GM23338 (cell line): Measurements from ENCODE around the gene TRIP10. TPM values are rescaled to one million over a fixed set of nuclear protein-coding genes. Genes with fewer than 3 reads are reported as not detected.

Source experiments
- ATAC-seq: fragments of 200-7000 bp; cut with Tn5 transposase; 3 replicates; pipeline ENCODE4 v1.9.1; 2020
- DNase-seq: peaks from one replicate; pipeline ENCODE4 v3.0.0-alpha.2; 2015; ENCODE audit warnings: low spot score
- H2AFZ ChIP-seq: fragments of 200-600 bp; sonication (generic); 2 replicates; pipeline ENCODE4 v1.8.0; 2016; ENCODE audit warnings: antibody characterized with exemption, mild to moderate bottlenecking, moderate library complexity
- H3F3A ChIP-seq: fragments of 200-600 bp; sonication (generic); replicated peaks from 2 replicates; pipeline ENCODE4 v1.8.0; 2017; ENCODE audit warnings: antibody characterized with exemption, mixed run types, low read depth
- H3K27ac ChIP-seq: fragments of 200-600 bp; sonication (generic); 2 replicates; pipeline ENCODE4 v1.6.1; 2016; ENCODE audit warnings: low read depth
- H3K27me3 ChIP-seq: fragments of 200-600 bp; sonication (generic); 2 replicates; pipeline ENCODE4 v1.8.0; 2016; ENCODE audit warnings: mild to moderate bottlenecking, mixed run types, moderate library complexity; ENCODE audit not compliant: insufficient read depth
- H3K36me3 ChIP-seq: fragments of 200-600 bp; sonication (generic); 2 replicates; pipeline ENCODE4 v1.8.0; 2016; ENCODE audit warnings: mild to moderate bottlenecking; ENCODE audit not compliant: insufficient read depth
- H3K4me1 ChIP-seq: fragments of 200-600 bp; sonication (generic); 2 replicates; pipeline ENCODE4 v1.8.0; 2016; ENCODE audit warnings: mild to moderate bottlenecking, moderate library complexity; ENCODE audit not compliant: insufficient read depth
- H3K4me2 ChIP-seq: fragments of 200-600 bp; sonication (generic); 2 replicates; pipeline ENCODE4 v1.7.1; 2017; ENCODE audit warnings: mixed run types
- H3K4me3 ChIP-seq: fragments of 200-600 bp; sonication (generic); 2 replicates; pipeline ENCODE4 v1.6.1; 2016; ENCODE audit warnings: mixed run types
- H3K79me2 ChIP-seq: fragments of 200-600 bp; sonication (generic); replicated peaks from 2 replicates; pipeline ENCODE4 v1.8.0; 2017; ENCODE audit warnings: mild to moderate bottlenecking; ENCODE audit not compliant: insufficient read depth
- H3K9me2 ChIP-seq: fragments of 200-600 bp; sonication (generic); 2 replicates; pipeline ENCODE4 v1.8.0; 2017; ENCODE audit not compliant: insufficient read depth
- H4K20me1 ChIP-seq: fragments of 200-600 bp; sonication (generic); replicated peaks from 2 replicates; pipeline ENCODE4 v1.8.0; 2017; ENCODE audit warnings: mild to moderate bottlenecking; ENCODE audit not compliant: insufficient read depth
- H3K27ac Mint-ChIP-seq: 2 replicates; pipeline ENCODE4 v1.8.0; 2020; ENCODE audit warnings: inconsistent platforms, mild to moderate bottlenecking, moderate library complexity, mixed read lengths
- H3K27me3 Mint-ChIP-seq: 3 replicates; pipeline ENCODE4 v1.8.0; 2022; ENCODE audit warnings: low read depth, mild to moderate bottlenecking, moderate library complexity, mixed read lengths, inconsistent platforms; ENCODE audit not compliant: insufficient read depth, poor library complexity
- H3K36me3 Mint-ChIP-seq: 3 replicates; pipeline ENCODE4 v1.8.0; 2021; ENCODE audit warnings: low read depth, mild to moderate bottlenecking, inconsistent platforms, moderate library complexity, mixed read lengths
- H3K4me1 Mint-ChIP-seq: 3 replicates; pipeline ENCODE4 v1.8.0; 2020; ENCODE audit warnings: mild to moderate bottlenecking, inconsistent platforms, mixed read lengths
- H3K4me3 Mint-ChIP-seq: 3 replicates; pipeline ENCODE4 v1.8.0; 2021; ENCODE audit warnings: moderate library complexity, mild to moderate bottlenecking, inconsistent platforms, mixed read lengths
- H3K9me3 Mint-ChIP-seq: 3 replicates; pipeline ENCODE4 v1.8.0; 2020; ENCODE audit warnings: moderate library complexity, mild to moderate bottlenecking, inconsistent platforms, mixed read lengths
- CREB1 ChIP-seq: fragments of 250-450 bp; sonication (Bioruptor Pico); IDR thresholded peaks from 2 replicates; pipeline ENCODE4 v1.5.0; 2020; ENCODE audit warnings: low read depth, mild to moderate bottlenecking, moderate library complexity
- EZH2 ChIP-seq: fragments of 200-600 bp; sonication (generic); IDR thresholded peaks from one replicate; pipeline ENCODE4 v1.8.0; 2017; ENCODE audit warnings: antibody characterized with exemption, mild to moderate bottlenecking, low read depth; ENCODE audit not compliant: unreplicated experiment
- EZH2phosphoT487 ChIP-seq: fragments of 200-600 bp; sonication (generic); IDR thresholded peaks from one replicate; pipeline ENCODE4 v1.8.1; 2018; ENCODE audit warnings: antibody characterized with exemption; ENCODE audit not compliant: unreplicated experiment
- JUNB ChIP-seq: IDR thresholded peaks from one replicate; pipeline ENCODE4 v1.6.1; 2016; ENCODE audit warnings: antibody characterized with exemption; ENCODE audit not compliant: unreplicated experiment
- NANOG ChIP-seq: IDR thresholded peaks from 2 replicates; pipeline ENCODE4 v1.6.1; 2016; ENCODE audit warnings: antibody characterized with exemption, borderline replicate concordance
- POLR2AphosphoS5 ChIP-seq: IDR thresholded peaks from 2 replicates; pipeline ENCODE4 v1.6.1; 2016; ENCODE audit warnings: antibody characterized with exemption, low read depth
- STAT1 ChIP-seq: IDR thresholded peaks from one replicate; pipeline ENCODE4 v1.6.1; 2016; ENCODE audit warnings: antibody characterized with exemption; ENCODE audit not compliant: unreplicated experiment
- ZNF114 ChIP-seq: fragments of 250-450 bp; sonication (Bioruptor Pico); IDR thresholded peaks from 2 replicates; pipeline ENCODE4 v1.5.0; 2020; ENCODE audit warnings: mild to moderate bottlenecking, moderate library complexity
- ZNF331 ChIP-seq: fragments of 250-450 bp; sonication (Bioruptor Pico); IDR thresholded peaks from 2 replicates; pipeline ENCODE4 v1.5.0; 2020; ENCODE audit warnings: low read depth, mild to moderate bottlenecking, moderate library complexity
- polyA plus RNA-seq: library from polyadenylated mRNA; unstranded; fragments of >200 nt; fragmentation: Nextera tagmentation; extraction: Ambion mirVana; gene quantifications from 2 replicates; pipeline ENCODE4 v1.2.1, GENCODE V29; 2016
- total RNA-seq: library from RNA; depleted of rRNA; stranded (reverse); fragments of >200 nt; shearing (Covaris generic); gene quantifications from 2 replicates; pipeline ENCODE4 v1.2.3, GENCODE V29; 2014
- TF ChIP-seq, protein P1 (sequence below): IDR thresholded peaks from 2 replicates; pipeline ENCODE4 v1.6.1; 2016; ENCODE audit warnings: antibody characterized with exemption
- TF ChIP-seq, protein P2 (sequence below): fragments of 250-450 bp; sonication (Bioruptor Pico); IDR thresholded peaks from 2 replicates; pipeline ENCODE4 v1.5.0; 2020; ENCODE audit warnings: mild to moderate bottlenecking, moderate library complexity
- TF ChIP-seq, protein P3 (sequence below): IDR thresholded peaks from one replicate; pipeline ENCODE4 v1.6.1; 2018; ENCODE audit warnings: antibody characterized with exemption; ENCODE audit not compliant: unreplicated experiment
- TF ChIP-seq, protein P4 (sequence below), 2 experiments: fragments of 200-600 bp in 1 of 2; sonication (generic) in 1 of 2; conservative IDR thresholded peaks; 2 replicates each; pipeline versions ENCODE4 v1.5.1 to v1.6.1; 2016 to 2017; ENCODE audit warnings: antibody characterized with exemption in 2 of 2, low read depth in 2 of 2, mild to moderate bottlenecking in 2 of 2, moderate library complexity in 1 of 2

Gene TRIP10
- total and polyA plus RNA-seq, 2 experiments from 2014 or later, result 56.8 to 68.5 TPM

DNA sequence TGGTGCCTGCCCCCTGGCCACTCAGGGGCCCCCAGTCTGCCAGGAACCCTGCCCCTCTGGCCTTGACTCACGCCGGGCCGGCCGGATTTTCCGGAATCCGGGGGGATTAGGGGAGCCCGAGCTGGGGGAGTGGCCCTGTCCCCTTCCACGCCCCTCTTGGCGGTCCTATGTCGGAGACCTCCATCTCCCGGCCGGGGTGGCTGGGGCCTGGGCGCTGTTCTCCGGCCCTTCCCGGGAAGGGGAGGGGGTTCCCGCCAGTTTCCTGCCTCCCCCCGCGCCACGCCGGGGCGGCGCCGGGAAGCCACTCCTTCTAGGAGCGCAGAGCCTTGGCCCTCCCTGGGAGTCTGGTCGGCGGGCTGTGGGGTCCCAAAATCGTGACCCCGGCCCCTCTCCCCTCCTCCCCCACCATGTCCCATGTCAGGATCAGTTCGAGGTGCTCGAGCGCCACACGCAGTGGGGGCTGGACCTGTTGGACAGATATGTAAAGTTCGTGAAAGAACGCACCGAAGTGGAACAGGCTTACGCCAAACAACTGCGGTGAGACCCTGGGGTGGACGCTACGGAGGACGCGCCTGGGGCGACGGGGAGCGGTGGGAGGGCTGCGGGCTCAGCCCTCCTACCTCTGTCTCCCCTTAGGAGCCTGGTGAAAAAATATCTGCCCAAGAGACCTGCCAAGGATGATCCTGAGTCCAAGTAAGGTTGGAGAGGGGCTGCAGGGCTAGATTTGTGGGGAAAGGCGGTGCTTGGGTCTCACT, 1.3 kb downstream of the TRIP10 start:
- no peaks in the 10 kb centered on the region for H3K9me3 Mint-ChIP-seq
- peak; percentile 86 for DNase-seq

More for the DNA sequence above, 1.3 kb downstream of the TRIP10 start:
- Histone ChIP-seq H3K36me3 (peaks cover 23% of the 10 kb centered on the region), H3K4me1 (peaks cover 26% of the 10 kb centered on the region), H3K27ac (peak overlapping the region; percentile 89), H3K9me2 (no peaks in the 10 kb centered on the region), H3K27me3 (no peaks in the 10 kb centered on the region), H3K4me2 (peak overlapping the region; percentile 96), H3K4me3 (peak overlapping the region; percentile 94), H2AFZ (no peak overlapping the region), H4K20me1 (peaks cover 15% of the 10 kb centered on the region; the same call in 1 of the 2 replicates), H3F3A (0 out of 2 replicates have a peak, but pooled peaks cover 11% of the 10 kb centered on the region), H3K79me2 (peaks cover 29% of the 10 kb centered on the region)
- Mint-ChIP-seq H3K36me3 (peaks cover 33% of the 10 kb centered on the region), H3K4me3 (peak overlapping the region; percentile 88), H3K27me3 (peaks cover 21% of the 10 kb centered on the region), H3K27ac (peak overlapping the region; percentile 75), H3K4me1 (peaks cover 45% of the 10 kb centered on the region)
- ATAC-seq, result peak; percentile 19
- TF ChIP-seq, protein P1, sequence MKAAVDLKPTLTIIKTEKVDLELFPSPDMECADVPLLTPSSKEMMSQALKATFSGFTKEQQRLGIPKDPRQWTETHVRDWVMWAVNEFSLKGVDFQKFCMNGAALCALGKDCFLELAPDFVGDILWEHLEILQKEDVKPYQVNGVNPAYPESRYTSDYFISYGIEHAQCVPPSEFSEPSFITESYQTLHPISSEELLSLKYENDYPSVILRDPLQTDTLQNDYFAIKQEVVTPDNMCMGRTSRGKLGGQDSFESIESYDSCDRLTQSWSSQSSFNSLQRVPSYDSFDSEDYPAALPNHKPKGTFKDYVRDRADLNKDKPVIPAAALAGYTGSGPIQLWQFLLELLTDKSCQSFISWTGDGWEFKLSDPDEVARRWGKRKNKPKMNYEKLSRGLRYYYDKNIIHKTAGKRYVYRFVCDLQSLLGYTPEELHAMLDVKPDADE, result no peak
- TF ChIP-seq POLR2AphosphoS5, result no peak
- no peak for TF ChIP-seq EZH2
- no peak for TF ChIP-seq NANOG
- no peak for TF ChIP-seq JUNB
- no peak for TF ChIP-seq CREB1 (CRISPR knock-in tag)
- TF ChIP-seq, protein P2, sequence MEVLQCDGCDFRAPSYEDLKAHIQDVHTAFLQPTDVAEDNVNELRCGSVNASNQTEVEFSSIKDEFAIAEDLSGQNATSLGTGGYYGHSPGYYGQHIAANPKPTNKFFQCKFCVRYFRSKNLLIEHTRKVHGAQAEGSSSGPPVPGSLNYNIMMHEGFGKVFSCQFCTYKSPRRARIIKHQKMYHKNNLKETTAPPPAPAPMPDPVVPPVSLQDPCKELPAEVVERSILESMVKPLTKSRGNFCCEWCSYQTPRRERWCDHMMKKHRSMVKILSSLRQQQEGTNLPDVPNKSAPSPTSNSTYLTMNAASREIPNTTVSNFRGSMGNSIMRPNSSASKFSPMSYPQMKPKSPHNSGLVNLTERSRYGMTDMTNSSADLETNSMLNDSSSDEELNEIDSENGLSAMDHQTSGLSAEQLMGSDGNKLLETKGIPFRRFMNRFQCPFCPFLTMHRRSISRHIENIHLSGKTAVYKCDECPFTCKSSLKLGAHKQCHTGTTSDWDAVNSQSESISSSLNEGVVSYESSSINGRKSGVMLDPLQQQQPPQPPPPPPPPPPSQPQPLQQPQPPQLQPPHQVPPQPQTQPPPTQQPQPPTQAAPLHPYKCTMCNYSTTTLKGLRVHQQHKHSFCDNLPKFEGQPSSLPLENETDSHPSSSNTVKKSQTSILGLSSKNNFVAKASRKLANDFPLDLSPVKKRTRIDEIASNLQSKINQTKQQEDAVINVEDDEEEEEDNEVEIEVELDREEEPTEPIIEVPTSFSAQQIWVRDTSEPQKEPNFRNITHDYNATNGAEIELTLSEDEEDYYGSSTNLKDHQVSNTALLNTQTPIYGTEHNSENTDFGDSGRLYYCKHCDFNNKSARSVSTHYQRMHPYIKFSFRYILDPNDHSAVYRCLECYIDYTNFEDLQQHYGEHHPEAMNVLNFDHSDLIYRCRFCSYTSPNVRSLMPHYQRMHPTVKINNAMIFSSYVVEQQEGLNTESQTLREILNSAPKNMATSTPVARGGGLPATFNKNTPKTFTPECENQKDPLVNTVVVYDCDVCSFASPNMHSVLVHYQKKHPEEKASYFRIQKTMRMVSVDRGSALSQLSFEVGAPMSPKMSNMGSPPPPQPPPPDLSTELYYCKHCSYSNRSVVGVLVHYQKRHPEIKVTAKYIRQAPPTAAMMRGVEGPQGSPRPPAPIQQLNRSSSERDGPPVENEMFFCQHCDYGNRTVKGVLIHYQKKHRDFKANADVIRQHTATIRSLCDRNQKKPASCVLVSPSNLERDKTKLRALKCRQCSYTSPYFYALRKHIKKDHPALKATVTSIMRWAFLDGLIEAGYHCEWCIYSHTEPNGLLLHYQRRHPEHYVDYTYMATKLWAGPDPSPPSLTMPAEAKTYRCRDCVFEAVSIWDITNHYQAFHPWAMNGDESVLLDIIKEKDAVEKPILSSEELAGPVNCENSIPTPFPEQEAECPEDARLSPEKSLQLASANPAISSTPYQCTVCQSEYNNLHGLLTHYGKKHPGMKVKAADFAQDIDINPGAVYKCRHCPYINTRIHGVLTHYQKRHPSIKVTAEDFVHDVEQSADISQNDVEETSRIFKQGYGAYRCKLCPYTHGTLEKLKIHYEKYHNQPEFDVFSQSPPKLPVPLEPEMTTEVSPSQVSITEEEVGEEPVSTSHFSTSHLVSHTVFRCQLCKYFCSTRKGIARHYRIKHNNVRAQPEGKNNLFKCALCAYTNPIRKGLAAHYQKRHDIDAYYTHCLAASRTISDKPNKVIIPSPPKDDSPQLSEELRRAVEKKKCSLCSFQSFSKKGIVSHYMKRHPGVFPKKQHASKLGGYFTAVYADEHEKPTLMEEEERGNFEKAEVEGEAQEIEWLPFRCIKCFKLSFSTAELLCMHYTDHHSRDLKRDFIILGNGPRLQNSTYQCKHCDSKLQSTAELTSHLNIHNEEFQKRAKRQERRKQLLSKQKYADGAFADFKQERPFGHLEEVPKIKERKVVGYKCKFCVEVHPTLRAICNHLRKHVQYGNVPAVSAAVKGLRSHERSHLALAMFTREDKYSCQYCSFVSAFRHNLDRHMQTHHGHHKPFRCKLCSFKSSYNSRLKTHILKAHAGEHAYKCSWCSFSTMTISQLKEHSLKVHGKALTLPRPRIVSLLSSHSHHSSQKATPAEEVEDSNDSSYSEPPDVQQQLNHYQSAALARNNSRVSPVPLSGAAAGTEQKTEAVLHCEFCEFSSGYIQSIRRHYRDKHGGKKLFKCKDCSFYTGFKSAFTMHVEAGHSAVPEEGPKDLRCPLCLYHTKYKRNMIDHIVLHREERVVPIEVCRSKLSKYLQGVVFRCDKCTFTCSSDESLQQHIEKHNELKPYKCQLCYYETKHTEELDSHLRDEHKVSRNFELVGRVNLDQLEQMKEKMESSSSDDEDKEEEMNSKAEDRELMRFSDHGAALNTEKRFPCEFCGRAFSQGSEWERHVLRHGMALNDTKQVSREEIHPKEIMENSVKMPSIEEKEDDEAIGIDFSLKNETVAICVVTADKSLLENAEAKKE, result no peak
- TF ChIP-seq ZNF331 (CRISPR knock-in tag), result no peak
- TF ChIP-seq, protein P3, sequence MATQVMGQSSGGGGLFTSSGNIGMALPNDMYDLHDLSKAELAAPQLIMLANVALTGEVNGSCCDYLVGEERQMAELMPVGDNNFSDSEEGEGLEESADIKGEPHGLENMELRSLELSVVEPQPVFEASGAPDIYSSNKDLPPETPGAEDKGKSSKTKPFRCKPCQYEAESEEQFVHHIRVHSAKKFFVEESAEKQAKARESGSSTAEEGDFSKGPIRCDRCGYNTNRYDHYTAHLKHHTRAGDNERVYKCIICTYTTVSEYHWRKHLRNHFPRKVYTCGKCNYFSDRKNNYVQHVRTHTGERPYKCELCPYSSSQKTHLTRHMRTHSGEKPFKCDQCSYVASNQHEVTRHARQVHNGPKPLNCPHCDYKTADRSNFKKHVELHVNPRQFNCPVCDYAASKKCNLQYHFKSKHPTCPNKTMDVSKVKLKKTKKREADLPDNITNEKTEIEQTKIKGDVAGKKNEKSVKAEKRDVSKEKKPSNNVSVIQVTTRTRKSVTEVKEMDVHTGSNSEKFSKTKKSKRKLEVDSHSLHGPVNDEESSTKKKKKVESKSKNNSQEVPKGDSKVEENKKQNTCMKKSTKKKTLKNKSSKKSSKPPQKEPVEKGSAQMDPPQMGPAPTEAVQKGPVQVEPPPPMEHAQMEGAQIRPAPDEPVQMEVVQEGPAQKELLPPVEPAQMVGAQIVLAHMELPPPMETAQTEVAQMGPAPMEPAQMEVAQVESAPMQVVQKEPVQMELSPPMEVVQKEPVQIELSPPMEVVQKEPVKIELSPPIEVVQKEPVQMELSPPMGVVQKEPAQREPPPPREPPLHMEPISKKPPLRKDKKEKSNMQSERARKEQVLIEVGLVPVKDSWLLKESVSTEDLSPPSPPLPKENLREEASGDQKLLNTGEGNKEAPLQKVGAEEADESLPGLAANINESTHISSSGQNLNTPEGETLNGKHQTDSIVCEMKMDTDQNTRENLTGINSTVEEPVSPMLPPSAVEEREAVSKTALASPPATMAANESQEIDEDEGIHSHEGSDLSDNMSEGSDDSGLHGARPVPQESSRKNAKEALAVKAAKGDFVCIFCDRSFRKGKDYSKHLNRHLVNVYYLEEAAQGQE, result no peak
- TF ChIP-seq EZH2phosphoT487, result no peak
- TF ChIP-seq STAT1, result no peak
- TF ChIP-seq ZNF114 (CRISPR knock-in tag), result no peak
- TF ChIP-seq, protein P4, sequence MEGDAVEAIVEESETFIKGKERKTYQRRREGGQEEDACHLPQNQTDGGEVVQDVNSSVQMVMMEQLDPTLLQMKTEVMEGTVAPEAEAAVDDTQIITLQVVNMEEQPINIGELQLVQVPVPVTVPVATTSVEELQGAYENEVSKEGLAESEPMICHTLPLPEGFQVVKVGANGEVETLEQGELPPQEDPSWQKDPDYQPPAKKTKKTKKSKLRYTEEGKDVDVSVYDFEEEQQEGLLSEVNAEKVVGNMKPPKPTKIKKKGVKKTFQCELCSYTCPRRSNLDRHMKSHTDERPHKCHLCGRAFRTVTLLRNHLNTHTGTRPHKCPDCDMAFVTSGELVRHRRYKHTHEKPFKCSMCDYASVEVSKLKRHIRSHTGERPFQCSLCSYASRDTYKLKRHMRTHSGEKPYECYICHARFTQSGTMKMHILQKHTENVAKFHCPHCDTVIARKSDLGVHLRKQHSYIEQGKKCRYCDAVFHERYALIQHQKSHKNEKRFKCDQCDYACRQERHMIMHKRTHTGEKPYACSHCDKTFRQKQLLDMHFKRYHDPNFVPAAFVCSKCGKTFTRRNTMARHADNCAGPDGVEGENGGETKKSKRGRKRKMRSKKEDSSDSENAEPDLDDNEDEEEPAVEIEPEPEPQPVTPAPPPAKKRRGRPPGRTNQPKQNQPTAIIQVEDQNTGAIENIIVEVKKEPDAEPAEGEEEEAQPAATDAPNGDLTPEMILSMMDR (conservative IDR thresholded peaks at IDR 0.05; ENCODE audit: low read depth in 2 of 2), result no peak
